ENCODE measurements around the gene WDR31.

DNA sequence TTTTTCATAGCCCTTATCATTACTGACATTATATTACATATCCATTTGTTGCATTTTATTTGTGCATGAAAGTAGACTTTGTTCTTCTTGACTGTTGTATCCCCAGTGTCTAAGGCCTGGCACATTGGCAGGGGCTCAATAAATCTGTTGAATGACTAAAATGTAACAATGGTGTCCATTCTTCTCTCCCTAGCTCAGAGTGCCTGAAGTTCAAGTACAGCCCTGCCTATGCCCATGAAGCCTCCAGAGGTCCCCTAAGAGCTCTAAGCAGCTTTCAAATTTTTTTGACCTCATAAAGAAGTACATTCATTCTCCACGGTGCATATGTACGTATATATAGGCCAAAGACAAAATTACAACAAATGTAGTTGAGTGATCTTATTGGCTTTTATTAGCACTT, 5.1 kb upstream of the WDR31 start:
- TF ChIP-seq, protein P1, sequence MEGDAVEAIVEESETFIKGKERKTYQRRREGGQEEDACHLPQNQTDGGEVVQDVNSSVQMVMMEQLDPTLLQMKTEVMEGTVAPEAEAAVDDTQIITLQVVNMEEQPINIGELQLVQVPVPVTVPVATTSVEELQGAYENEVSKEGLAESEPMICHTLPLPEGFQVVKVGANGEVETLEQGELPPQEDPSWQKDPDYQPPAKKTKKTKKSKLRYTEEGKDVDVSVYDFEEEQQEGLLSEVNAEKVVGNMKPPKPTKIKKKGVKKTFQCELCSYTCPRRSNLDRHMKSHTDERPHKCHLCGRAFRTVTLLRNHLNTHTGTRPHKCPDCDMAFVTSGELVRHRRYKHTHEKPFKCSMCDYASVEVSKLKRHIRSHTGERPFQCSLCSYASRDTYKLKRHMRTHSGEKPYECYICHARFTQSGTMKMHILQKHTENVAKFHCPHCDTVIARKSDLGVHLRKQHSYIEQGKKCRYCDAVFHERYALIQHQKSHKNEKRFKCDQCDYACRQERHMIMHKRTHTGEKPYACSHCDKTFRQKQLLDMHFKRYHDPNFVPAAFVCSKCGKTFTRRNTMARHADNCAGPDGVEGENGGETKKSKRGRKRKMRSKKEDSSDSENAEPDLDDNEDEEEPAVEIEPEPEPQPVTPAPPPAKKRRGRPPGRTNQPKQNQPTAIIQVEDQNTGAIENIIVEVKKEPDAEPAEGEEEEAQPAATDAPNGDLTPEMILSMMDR (conservative IDR thresholded peaks at IDR 0.05; ENCODE audit: low read depth, low read length), result no peak
- no peak for TF ChIP-seq POLR2A (IDR thresholded peaks at IDR 0.05; ENCODE audit: low read depth, low read length)

Data from IMR-90 (cell line).